ENCODE data around the gene LRRC4C. TPM values are rescaled to one million over a fixed set of nuclear protein-coding genes. Genes with fewer than 3 reads are reported as not detected.

Gene LRRC4C
- total and polyA plus RNA-seq, 10 of the 15 experiments (the other 5 are each of a cell fraction or from before 2014, with no cell fraction given), result 1.5 TPM; not detected in 9

DNA sequence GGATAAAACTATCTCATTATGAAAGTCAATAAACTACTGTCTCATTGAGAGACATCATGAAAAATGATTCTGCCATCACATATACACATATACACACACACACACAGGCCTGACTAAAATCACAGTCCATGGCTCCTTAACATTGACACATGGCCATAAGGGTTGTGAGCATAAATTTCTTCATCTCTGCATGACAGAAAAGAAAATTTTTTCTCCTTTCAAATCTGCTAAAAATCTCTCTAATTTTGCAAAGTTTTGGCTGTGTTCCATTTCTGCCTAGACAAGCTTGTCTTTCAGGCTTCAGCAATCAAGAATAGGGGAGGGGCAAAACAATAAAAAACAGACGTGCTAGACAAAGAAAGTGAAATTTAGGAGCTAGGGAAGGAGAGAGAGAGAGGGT is 324.5 kb downstream of the LRRC4C start:
- ATAC-seq (no peak), DNase-seq (ENCODE audit: low read depth, low spot score) (no peak), FAIRE-seq (no peak)
- H3K4me3 ChIP-seq, result no peak overlapping the region
- POLR2A ChIA-PET, result no interaction called here
- H3K9me3 ChIP-seq (replicated peaks; ENCODE audit: control insufficient read depth, insufficient read depth, low read length), result no peaks in the 10 kb centered on the region
- in situ Hi-C loops (cut with MboI), result no loop called here
- no TSS peak for BruUV-seq (replicated peaks)
- no peak for TF ChIP-seq YY1 (IDR thresholded peaks at IDR 0.05; ENCODE audit: low read depth, low read length)
- TF ChIP-seq ZSCAN29 (IDR thresholded peaks at IDR 0.05), result no peak
- TF ChIP-seq, protein P1, sequence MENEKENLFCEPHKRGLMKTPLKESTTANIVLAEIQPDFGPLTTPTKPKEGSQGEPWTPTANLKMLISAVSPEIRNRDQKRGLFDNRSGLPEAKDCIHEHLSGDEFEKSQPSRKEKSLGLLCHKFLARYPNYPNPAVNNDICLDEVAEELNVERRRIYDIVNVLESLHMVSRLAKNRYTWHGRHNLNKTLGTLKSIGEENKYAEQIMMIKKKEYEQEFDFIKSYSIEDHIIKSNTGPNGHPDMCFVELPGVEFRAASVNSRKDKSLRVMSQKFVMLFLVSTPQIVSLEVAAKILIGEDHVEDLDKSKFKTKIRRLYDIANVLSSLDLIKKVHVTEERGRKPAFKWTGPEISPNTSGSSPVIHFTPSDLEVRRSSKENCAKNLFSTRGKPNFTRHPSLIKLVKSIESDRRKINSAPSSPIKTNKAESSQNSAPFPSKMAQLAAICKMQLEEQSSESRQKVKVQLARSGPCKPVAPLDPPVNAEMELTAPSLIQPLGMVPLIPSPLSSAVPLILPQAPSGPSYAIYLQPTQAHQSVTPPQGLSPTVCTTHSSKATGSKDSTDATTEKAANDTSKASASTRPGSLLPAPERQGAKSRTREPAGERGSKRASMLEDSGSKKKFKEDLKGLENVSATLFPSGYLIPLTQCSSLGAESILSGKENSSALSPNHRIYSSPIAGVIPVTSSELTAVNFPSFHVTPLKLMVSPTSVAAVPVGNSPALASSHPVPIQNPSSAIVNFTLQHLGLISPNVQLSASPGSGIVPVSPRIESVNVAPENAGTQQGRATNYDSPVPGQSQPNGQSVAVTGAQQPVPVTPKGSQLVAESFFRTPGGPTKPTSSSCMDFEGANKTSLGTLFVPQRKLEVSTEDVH (IDR thresholded peaks at IDR 0.05; ENCODE audit: low read depth, partially characterized antibody), result no peak
- TF ChIP-seq ZNF622 (IDR thresholded peaks at IDR 0.05), result no peak
- TF ChIP-seq ZNF207 (IDR thresholded peaks at IDR 0.05; ENCODE audit: borderline replicate concordance), result no peak
- no peak for TF ChIP-seq ZNF384 (IDR thresholded peaks at IDR 0.05; ENCODE audit: borderline replicate concordance, low read depth, low read length)
- no peak for TF ChIP-seq NR2F1 (conservative IDR thresholded peaks at IDR 0.05)
- TF ChIP-seq BACH1 (IDR thresholded peaks at IDR 0.05; ENCODE audit: borderline replicate concordance), result no peak
- no peak for TF ChIP-seq TCF12 (IDR thresholded peaks at IDR 0.05; ENCODE audit: low read depth, low read length)
- TF ChIP-seq RELA (IDR thresholded peaks at IDR 0.05; ENCODE audit: borderline replicate concordance, partially characterized antibody), result no peak
- TF ChIP-seq ZNF24 (IDR thresholded peaks at IDR 0.05), result no peak
- no peak overlapping the region for H3K9ac ChIP-seq (ENCODE audit: control insufficient read depth, insufficient read depth, low read length)
- no peak overlapping the region for H2AFZ ChIP-seq (ENCODE audit: control insufficient read depth, low read depth, low read length)
- SMC1A ChIA-PET (ENCODE audit: uncharacterized antibody, unreplicated experiment), result no interaction called here
- H3K27me3 ChIP-seq (replicated peaks in 1 of 2; ENCODE audit: control insufficient read depth in 2 of 2, insufficient read depth in 2 of 2, low read length in 1 of 2), result no peaks in the 10 kb centered on the region
- no peaks in the 10 kb centered on the region for H3K4me1 ChIP-seq (ENCODE audit: control insufficient read depth, insufficient read depth, low read length)
- CTCF ChIA-PET, result interaction anchor here (0.6 kb wide), 1 partner anchor 237 kb away, joined by 3 read pairs; no protein-coding TSS in a partner anchor
- H3K79me2 ChIP-seq (ENCODE audit: control insufficient read depth, insufficient read depth, low read length), result no peaks in the 10 kb centered on the region
- intact Hi-C loops (cut with micrococcal nuclease; ENCODE audit: unreplicated experiment), result no loop called here
- H3K27ac ChIP-seq (ENCODE audit: control insufficient read depth, insufficient read depth), result no peak overlapping the region
- no peaks in the 10 kb centered on the region for H3K36me3 ChIP-seq (ENCODE audit: control insufficient read depth in 2 of 2, insufficient read depth in 2 of 2, low read length in 1 of 2)
- no peaks in the 10 kb centered on the region for H4K20me1 ChIP-seq (ENCODE audit: control insufficient read depth, insufficient read depth)
- H3K4me2 ChIP-seq (ENCODE audit: control insufficient read depth, insufficient read depth), result no peak overlapping the region
- 0% methylated on average over 1 of the region's 1 CpG for WGBS (ENCODE audit: insufficient coverage, insufficient replicate concordance, low lambda C conversion rate, missing lambda C conversion rate)
- RAD21 ChIA-PET (ENCODE audit: unreplicated experiment), result no interaction called here
